OCI-LY7 (cell line): ENCODE results near the gene ERN1. TPM values are rescaled to one million over a fixed set of nuclear protein-coding genes. Genes with fewer than 3 reads are reported as not detected.

Experiments used
- BruUV-seq: library from RNA; stranded (reverse); fragments of 400-500 nt; replicated peaks from 2 replicates; lab custom pipeline; 2021; lab: Mats Ljungman, UMichigan
- CTCF ChIA-PET: fragments of 300-600 bp; sonication (Branson Sonifier 250); formaldehyde crosslinking; loops from one replicate; lab custom pipeline; 2022; ENCODE audit warnings: antibody characterized with exemption; ENCODE audit not compliant: unreplicated experiment; lab: Charles Lee
- POLR2A ChIA-PET: fragments of 300-600 bp; sonication (Branson Sonifier 250); formaldehyde crosslinking; loops from one replicate; lab custom pipeline; 2022; ENCODE audit warnings: antibody characterized with exemption; lab: Charles Lee
- DNase-seq: peaks from one replicate; pipeline ENCODE4 v3.0.0-alpha.2; 2015; ENCODE audit warnings: low spot score
- H2AFZ ChIP-seq: fragments of 200-600 bp; sonication (generic), shearing (Covaris generic); 2 replicates; pipeline ENCODE4 v1.6.1; 2014; ENCODE audit warnings: mild to moderate bottlenecking, antibody characterized with exemption, low read length, moderate library complexity
- H3K27ac ChIP-seq: fragments of 200-600 bp; sonication (generic); 2 replicates; pipeline ENCODE4 v1.5.1; 2014; ENCODE audit warnings: mixed run types, low read depth, mild to moderate bottlenecking, moderate library complexity, low read length, inconsistent platforms; ENCODE audit not compliant: poor library complexity, severe bottlenecking
- H3K36me3 ChIP-seq: fragments of 200-600 bp; sonication (generic); 2 replicates; pipeline ENCODE4 v1.6.1; 2014; ENCODE audit warnings: mild to moderate bottlenecking, antibody characterized with exemption, low read length, moderate library complexity, mixed read lengths; ENCODE audit not compliant: insufficient read depth
- H3K4me1 ChIP-seq: fragments of 200-600 bp; sonication (generic); 2 replicates; pipeline ENCODE4 v1.5.1; 2014; ENCODE audit warnings: mild to moderate bottlenecking, low read length; ENCODE audit not compliant: insufficient read depth, poor library complexity, severe bottlenecking
- H3K4me2 ChIP-seq: fragments of 200-600 bp; sonication (generic); 2 replicates; pipeline ENCODE4 v1.6.1; 2014; ENCODE audit warnings: mild to moderate bottlenecking, low read length
- H3K4me3 ChIP-seq: fragments of 200-600 bp; sonication (generic); 2 replicates; pipeline ENCODE4 v1.5.1; 2014; ENCODE audit warnings: mild to moderate bottlenecking, low read depth, low read length; ENCODE audit not compliant: poor library complexity, severe bottlenecking
- H3K79me2 ChIP-seq: fragments of 200-600 bp; sonication (generic); 2 replicates; pipeline ENCODE4 v1.6.1; 2016; ENCODE audit warnings: low read depth, mild to moderate bottlenecking, low read length, moderate library complexity, mixed read lengths; ENCODE audit not compliant: insufficient read depth
- H3K9me2 ChIP-seq: fragments of 200-600 bp; sonication (generic); 2 replicates; pipeline ENCODE4 v1.6.1; 2016; ENCODE audit warnings: mild to moderate bottlenecking, low read length, mixed read lengths; ENCODE audit not compliant: insufficient read depth
- H3K9me3 ChIP-seq: fragments of 200-600 bp; sonication (generic); 2 replicates; pipeline ENCODE4 v1.6.1; 2014; ENCODE audit warnings: mild to moderate bottlenecking, mixed run types, low read length, mixed read lengths
- H4K20me1 ChIP-seq: fragments of 200-600 bp; sonication (generic); 2 replicates; pipeline ENCODE4 v1.6.1; 2014; ENCODE audit warnings: mild to moderate bottlenecking, antibody characterized with exemption, low read length, moderate library complexity, mixed read lengths; ENCODE audit not compliant: insufficient read depth
- EZH2phosphoT487 ChIP-seq: fragments of 200-600 bp; sonication (generic); IDR thresholded peaks from 2 replicates; pipeline ENCODE4 v1.6.1; 2018; ENCODE audit warnings: low read depth, borderline replicate concordance, mild to moderate bottlenecking, mixed run types, antibody characterized with exemption, low read length, moderate library complexity, mixed read lengths
- intact Hi-C: fragments of 100-400 bp; cut with micrococcal nuclease; formaldehyde crosslinking; loops from one replicate; pipeline ENCODE4 v1.10.0; 2022; ENCODE audit not compliant: unreplicated experiment
- total RNA-seq, 2 experiments: library from RNA; depleted of rRNA in 1 of 2; stranded (reverse); fragments of >200 nt in 1 of 2; shearing (Covaris generic) in 1 of 2; gene quantifications; 2 replicates each; pipeline ENCODE4 v1.2.3, GENCODE V29; 2014 to 2022
- TF ChIP-seq, protein P1 (sequence below): fragments of 200-600 bp; sonication (generic); conservative IDR thresholded peaks from 2 replicates; pipeline ENCODE4 v1.5.1; 2014; ENCODE audit warnings: mild to moderate bottlenecking, antibody characterized with exemption, low read length, moderate library complexity, mixed read lengths

ERN1 gene
- total RNA-seq, 2 experiments from 2014 or later, result 22.0 to 70.3 TPM

DNA sequence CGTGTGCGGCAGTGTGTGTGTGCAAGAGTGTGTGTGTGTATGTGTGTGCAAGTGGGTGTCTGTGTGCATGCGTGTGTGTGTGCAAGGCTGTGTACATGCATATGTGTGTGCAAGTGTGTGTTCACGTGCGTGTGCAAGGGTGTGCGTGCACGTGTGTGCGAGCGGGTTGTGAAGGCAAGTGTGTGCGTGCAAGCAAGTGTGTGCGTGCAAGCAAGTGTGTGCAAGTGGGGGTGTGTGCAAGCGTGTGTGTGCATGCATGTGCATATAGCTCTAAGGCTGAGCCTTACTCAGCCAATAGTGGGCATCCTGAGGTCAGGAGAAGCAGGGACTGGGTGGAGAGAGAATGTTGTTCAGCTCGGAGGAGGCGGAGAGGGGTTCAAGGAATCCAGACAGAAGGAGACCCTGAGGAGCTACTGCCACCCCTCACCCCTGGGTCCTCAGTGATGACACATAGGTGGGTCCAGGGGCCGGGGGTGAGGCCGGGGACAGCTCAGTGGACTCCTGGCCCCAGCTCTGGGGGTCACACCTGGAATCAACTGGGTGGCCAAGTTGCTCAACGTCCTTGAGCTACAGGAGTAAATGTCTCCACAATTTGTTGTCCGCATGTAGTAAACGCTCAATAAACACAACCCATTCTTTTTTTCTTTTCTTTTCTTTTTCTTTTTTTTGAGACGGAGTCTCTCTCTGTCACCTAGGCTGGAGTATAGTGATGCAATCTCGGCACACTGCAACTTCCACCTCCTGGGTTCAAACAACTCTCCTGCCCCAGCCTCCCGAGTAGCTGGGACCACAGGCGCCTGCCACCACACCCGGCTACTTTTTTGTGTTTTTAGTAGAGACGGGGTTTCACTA, 130.0 kb downstream of the ERN1 start:
- CTCF ChIA-PET, result interaction anchor here (0.6 kb wide), 1 partner anchor 13 kb away, joined by 3 read pairs; no protein-coding TSS in a partner anchor
- Histone ChIP-seq H3K9me3 (no peaks in the 10 kb centered on the region), H2AFZ (no peak overlapping the region), H3K4me3 (no peak overlapping the region), H3K27ac (no peak overlapping the region), H3K9me2 (no peaks in the 10 kb centered on the region), H3K79me2 (no peaks in the 10 kb centered on the region), H3K4me1 (peaks cover 18% of the 10 kb centered on the region), H3K36me3 (peaks cover 36% of the 10 kb centered on the region), H3K4me2 (no peak overlapping the region), H4K20me1 (no peaks in the 10 kb centered on the region)
- POLR2A ChIA-PET, result no interaction called here
- no peak for DNase-seq
- TF ChIP-seq, protein P1, sequence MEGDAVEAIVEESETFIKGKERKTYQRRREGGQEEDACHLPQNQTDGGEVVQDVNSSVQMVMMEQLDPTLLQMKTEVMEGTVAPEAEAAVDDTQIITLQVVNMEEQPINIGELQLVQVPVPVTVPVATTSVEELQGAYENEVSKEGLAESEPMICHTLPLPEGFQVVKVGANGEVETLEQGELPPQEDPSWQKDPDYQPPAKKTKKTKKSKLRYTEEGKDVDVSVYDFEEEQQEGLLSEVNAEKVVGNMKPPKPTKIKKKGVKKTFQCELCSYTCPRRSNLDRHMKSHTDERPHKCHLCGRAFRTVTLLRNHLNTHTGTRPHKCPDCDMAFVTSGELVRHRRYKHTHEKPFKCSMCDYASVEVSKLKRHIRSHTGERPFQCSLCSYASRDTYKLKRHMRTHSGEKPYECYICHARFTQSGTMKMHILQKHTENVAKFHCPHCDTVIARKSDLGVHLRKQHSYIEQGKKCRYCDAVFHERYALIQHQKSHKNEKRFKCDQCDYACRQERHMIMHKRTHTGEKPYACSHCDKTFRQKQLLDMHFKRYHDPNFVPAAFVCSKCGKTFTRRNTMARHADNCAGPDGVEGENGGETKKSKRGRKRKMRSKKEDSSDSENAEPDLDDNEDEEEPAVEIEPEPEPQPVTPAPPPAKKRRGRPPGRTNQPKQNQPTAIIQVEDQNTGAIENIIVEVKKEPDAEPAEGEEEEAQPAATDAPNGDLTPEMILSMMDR, result no peak
- TF ChIP-seq EZH2phosphoT487, result no peak
- intact Hi-C loops, result no loop called here
- BruUV-seq, result TSS peak; percentile 42

GRCh38 chr17:63998721-63999679, 130.9 kb downstream of the ERN1 start:
- TF ChIP-seq EZH2phosphoT487, result no peak
- TF ChIP-seq, protein P1, result no peak
- Histone ChIP-seq H3K36me3 (peaks cover 27% of the 10 kb centered on the region; the same call in 1 of the 2 replicates), H3K79me2 (no peaks in the 10 kb centered on the region), H2AFZ (peak overlapping the region; percentile 12; the same call in 1 of the 2 replicates), H3K4me2 (peak overlapping the region; percentile 87), H4K20me1 (no peaks in the 10 kb centered on the region), H3K9me2 (no peaks in the 10 kb centered on the region), H3K4me3 (peak overlapping the region; percentile 69), H3K27ac (no peak overlapping the region), H3K4me1 (peaks cover 18% of the 10 kb centered on the region), H3K9me3 (no peaks in the 10 kb centered on the region)
- ChIA-PET POLR2A (no interaction called here), CTCF (no interaction called here)
- intact Hi-C loops, result no loop called here
- BruUV-seq, result no TSS peak
- DNase-seq, result no peak
